Choroid plexus epithelial cell (primary cell): Measurements from ENCODE around the gene ADRA2C.

Experiments used
- DNase-seq: peaks from one replicate; pipeline ENCODE4 v3.0.0-alpha.2; 2010; ENCODE audit warnings: low read depth
- H3K4me3 ChIP-seq: 2 replicates; pipeline ENCODE4 v1.5.1; 2011; ENCODE audit warnings: low read depth, mild to moderate bottlenecking, control low read depth, low read length, moderate library complexity
- TF ChIP-seq, protein P1 (sequence below): conservative IDR thresholded peaks from 2 replicates; pipeline ENCODE4 v1.5.1; 2011; ENCODE audit warnings: low read depth, mild to moderate bottlenecking, control low read depth, inconsistent platforms, low read length, moderate library complexity

The ADRA2C gene

DNA sequence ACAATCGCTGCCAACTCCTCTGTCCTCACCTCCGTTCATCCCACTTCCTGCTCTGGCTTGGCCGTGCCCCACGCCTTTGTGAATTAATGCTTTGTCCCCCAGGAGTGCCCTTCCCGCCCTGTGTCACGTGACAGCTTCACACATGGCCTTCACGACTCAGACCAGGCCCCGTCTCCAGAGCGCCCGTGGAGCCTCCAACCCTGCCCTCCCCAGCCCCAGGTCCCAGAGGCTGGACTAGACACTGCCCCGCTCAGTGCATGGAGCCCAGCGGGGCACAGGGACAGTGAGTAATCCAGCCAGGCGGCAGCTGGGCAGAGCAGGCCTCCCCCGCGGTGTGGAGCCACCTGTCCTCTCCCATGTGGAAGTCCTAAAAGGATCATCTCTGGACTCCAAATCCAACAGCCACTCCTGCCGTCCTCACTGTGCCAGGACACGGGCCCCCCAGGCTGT is 7.4 kb downstream of the ADRA2C start:
- no peak for DNase-seq

DNA sequence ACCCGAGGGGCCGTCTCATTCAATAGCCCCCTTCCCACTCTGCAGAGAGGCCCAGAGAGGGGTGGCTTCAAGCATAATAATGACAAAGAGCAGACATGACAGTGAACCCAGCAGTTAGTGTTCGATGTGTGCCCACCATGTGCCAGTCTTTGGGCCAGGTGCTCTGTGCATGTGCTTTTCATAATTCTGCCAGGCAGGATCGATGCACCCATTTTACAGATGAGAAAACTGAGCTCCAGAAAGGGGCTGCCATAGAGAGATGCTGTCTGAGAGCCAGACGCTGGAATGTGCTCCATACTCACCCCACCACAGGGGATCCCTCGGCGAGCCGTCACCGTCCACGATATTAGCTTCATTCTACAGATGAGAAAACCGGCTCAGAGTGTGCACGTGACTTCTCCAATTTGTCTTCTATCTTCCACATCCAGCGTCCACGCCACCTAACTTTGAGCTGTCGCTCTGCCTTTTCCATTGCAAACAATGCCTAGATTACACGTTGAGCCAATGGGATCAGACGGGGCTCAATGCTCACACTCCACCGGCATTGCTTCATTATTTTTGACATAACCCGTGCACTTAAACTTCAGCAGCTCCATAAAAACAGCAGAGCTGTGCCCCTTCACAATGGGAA is 8.2 kb downstream of the ADRA2C start:
- no peak for DNase-seq
- TF ChIP-seq, protein P1, sequence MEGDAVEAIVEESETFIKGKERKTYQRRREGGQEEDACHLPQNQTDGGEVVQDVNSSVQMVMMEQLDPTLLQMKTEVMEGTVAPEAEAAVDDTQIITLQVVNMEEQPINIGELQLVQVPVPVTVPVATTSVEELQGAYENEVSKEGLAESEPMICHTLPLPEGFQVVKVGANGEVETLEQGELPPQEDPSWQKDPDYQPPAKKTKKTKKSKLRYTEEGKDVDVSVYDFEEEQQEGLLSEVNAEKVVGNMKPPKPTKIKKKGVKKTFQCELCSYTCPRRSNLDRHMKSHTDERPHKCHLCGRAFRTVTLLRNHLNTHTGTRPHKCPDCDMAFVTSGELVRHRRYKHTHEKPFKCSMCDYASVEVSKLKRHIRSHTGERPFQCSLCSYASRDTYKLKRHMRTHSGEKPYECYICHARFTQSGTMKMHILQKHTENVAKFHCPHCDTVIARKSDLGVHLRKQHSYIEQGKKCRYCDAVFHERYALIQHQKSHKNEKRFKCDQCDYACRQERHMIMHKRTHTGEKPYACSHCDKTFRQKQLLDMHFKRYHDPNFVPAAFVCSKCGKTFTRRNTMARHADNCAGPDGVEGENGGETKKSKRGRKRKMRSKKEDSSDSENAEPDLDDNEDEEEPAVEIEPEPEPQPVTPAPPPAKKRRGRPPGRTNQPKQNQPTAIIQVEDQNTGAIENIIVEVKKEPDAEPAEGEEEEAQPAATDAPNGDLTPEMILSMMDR = no peak
- H3K4me3 ChIP-seq = no peak overlapping the region

More for the DNA sequence above, 7.4 kb downstream of the ADRA2C start:
- TF ChIP-seq, protein P1 = no peak
- H3K4me3 ChIP-seq = no peak overlapping the region

DNA sequence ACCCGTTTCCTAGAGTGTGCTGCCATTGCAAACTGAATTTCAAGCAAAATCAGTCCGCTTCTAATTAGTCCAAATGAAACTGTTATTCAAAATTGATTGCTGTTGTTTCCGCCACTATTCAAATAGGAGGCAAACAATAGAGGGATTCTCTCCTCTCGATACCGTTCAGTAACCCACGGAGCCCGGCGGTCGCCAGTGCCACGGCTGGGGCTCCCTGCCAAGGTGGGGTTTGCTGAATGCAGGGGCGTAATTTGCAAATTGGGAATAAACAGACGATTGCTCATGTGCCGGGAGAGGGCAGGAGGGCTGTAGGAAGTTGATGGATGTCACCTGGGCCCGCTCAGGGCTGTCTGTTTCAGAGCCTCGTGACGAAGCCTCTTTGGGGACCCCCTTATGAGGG is 8.8 kb downstream of the ADRA2C start:
- H3K4me3 ChIP-seq = no peak overlapping the region
- no peak for DNase-seq
- TF ChIP-seq, protein P1 = no peak

DNA sequence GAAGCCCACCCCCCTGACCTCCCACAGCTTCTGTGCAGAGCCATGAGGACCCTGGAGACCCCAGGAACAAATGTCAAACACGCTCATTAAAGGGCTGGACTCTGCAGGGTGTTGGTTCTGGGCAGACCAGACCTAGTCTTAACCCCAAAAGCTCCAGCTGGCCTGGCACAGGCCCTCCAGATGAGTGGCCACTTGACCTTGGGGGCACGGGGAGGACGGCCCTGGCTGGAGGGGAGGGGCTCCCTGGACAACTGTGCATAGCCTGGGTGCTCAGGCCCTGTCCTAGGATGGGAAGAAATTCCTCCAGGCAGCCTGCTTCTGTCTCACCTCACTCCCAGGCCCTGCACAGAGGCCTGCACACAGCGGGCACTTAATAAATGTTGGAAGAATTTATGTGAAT is 9.4 kb downstream of the ADRA2C start:
- DNase-seq = no peak
- TF ChIP-seq, protein P1 = no peak
- no peak overlapping the region for H3K4me3 ChIP-seq

DNA sequence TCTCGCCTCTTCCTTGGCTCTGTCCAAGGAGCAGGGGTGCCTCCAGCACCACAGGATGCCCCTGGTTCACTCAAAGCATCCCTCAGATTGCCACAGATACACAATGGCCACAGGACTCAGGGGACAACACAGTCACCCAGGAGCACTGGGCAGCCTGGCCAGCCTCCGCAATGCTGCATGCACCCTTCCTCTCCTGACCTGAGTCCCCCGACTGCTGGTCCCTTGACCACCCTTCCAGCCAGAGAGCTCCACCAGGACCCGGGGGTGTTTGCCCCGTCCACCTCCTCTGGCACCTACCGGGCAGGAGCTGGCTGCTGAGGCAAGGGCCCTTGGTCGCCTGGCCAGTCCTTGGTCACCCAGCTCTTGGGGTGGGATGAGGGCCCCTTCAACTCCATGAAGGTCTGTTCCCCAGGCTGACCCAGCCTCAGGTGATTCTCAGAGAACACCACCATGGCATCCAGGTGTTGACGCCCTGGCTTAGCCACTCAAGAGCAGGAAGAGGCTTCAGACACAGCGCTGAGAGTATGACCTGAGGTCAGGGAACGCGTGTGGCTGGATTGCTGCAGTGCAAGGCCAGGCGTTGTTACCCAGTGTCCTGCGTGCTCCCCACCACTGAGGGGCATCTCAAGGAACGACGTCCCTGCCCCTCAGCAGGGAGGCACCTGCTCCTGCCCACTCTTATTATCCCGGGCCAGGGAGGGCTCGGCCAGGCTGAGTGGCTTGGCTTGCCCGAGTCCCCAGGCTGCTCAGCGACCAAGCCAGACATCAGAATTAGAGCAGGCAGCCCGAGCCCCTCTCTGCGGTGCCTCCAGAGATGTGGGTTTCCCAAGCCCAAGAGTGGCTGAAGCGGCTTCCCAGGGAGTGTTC is 10.2 kb downstream of the ADRA2C start:
- no peak overlapping the region for H3K4me3 ChIP-seq
- TF ChIP-seq, protein P1 = no peak
- no peak for DNase-seq

DNA sequence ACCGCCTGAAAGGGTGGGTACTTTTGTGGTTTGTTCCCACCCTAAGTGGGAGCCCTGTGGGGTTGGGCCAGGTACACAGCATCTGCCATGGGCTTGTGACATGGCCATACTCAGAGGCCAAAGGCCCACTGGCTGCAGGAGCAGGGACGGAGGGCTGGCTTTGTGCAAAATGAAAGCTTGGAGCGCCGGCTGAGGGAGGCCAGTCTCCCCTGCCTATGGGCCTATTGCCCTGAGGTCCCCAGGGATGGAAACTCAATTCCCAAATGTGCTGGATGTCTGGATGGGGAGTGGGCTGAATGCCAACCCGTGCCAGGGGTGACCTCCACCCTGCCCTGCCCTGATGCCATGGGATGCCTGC is 10.8 kb downstream of the ADRA2C start:
- H3K4me3 ChIP-seq = no peak overlapping the region
- no peak for DNase-seq
- TF ChIP-seq, protein P1 = no peak

DNA sequence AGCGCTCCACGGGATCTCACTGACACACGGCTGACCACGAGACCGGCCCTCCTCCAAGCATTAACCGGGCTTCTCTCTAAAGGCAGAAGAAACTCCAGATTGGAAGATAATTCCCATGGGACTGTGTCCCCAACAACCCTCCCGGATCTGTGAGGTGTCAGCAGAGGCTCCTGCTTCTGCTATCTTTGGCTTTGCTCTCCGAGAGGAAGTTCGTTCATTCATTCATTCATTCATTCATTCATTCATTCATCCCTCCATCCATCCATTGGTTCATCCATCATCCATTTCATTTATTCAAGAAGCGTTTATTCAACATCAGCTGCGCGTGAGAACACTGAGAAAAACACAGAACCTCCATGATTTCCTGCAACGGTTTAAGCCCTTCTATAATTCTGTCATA is 11.5 kb downstream of the ADRA2C start:
- TF ChIP-seq, protein P1 = no peak
- no peak overlapping the region for H3K4me3 ChIP-seq
- no peak for DNase-seq
